Brain microvascular endothelial cell (primary cell): ENCODE results near the gene BRIP1.

Experiments
- DNase-seq: peaks from one replicate; pipeline ENCODE4 v3.0.0-alpha.2; 2020
- H3K27ac ChIP-seq: fragments of 250-450 bp; sonication (Bioruptor Pico); 2 replicates; pipeline ENCODE4 v1.5.1; 2020; ENCODE audit warnings: mild to moderate bottlenecking, moderate library complexity
- H3K27me3 ChIP-seq: fragments of 250-450 bp; sonication (Bioruptor Pico); replicated peaks from 2 replicates; pipeline ENCODE4 v1.5.1; 2020; ENCODE audit warnings: mild to moderate bottlenecking
- H3K36me3 ChIP-seq: fragments of 250-450 bp; sonication (Bioruptor Pico); replicated peaks from 2 replicates; pipeline ENCODE4 v1.5.1; 2020; ENCODE audit warnings: mild to moderate bottlenecking
- H3K4me3 ChIP-seq: 2 replicates; pipeline ENCODE4 v1.5.1; 2011; ENCODE audit warnings: low read depth, mild to moderate bottlenecking, control low read depth, low read length, moderate library complexity
- in situ Hi-C: cut with HindIII; loops from 2 replicates; pipeline ENCODE4 v1.10.0; 2017; ENCODE audit warnings: low sequenced_read_pairs, low pct_ligation_motif_present
- TF ChIP-seq, protein P1 (sequence below): IDR thresholded peaks from 2 replicates; pipeline ENCODE4 v1.5.1; 2011; ENCODE audit warnings: low read depth, mild to moderate bottlenecking, moderate library complexity, low read length, control low read depth, inconsistent platforms; ENCODE audit errors: missing control alignments

Gene BRIP1

DNA sequence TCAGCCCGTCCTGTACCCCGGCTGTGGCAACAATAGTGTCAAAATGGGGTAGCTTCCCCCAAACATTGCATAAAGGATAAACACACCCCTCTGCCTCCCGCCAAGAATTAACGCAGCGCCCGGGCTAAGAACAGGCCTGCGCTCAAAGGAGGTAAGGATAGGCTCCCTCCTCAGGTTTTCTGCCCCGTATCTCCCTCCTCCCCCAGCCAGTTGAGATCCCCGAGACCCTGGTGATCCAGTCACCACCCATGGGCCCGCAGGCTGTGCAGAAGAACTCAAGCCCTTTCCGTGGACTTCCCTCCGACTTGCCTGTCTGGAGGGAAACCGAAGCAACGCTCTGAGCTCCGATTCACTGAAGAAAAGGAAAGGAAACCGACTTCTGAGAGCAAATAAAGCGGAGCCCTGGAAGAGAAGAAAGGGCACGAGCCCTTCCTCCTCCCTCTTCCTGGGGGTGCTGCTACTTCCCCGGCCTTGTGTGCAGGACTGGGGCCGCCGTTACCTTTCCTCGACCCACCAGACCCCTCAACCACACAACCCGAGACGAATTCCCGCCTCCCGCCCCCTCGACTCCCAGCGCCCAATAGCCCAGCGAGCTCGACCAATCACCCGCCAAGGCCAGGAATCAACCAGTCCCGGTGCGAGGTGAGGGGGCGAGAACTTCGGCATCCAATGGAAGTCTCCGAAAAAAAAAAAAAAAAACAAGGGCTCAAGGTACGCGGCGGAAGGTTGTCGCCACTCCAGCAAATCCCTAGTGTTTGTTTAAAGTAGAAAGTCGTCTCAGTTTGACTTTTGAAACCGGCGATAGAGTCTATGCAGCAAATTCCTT lies at the start of gene BRIP1:
TSS of gene BRIP1 (minus strand) at position 554 of the 826 bp plus-strand sequence. CDS start 1,989 bp downstream, outside the sequence.
- H3K27me3 ChIP-seq, result no peaks in the 10 kb centered on the region
- no peaks in the 10 kb centered on the region for H3K36me3 ChIP-seq
- H3K4me3 ChIP-seq, result peak within 1 kb of the TSS; percentile 84
- H3K27ac ChIP-seq, result peak within 1 kb of the TSS; percentile 66
- in situ Hi-C loops, result no loop called here
- DNase-seq, result peak; percentile 94
- TF ChIP-seq, protein P1, sequence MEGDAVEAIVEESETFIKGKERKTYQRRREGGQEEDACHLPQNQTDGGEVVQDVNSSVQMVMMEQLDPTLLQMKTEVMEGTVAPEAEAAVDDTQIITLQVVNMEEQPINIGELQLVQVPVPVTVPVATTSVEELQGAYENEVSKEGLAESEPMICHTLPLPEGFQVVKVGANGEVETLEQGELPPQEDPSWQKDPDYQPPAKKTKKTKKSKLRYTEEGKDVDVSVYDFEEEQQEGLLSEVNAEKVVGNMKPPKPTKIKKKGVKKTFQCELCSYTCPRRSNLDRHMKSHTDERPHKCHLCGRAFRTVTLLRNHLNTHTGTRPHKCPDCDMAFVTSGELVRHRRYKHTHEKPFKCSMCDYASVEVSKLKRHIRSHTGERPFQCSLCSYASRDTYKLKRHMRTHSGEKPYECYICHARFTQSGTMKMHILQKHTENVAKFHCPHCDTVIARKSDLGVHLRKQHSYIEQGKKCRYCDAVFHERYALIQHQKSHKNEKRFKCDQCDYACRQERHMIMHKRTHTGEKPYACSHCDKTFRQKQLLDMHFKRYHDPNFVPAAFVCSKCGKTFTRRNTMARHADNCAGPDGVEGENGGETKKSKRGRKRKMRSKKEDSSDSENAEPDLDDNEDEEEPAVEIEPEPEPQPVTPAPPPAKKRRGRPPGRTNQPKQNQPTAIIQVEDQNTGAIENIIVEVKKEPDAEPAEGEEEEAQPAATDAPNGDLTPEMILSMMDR, result no peak

DNA sequence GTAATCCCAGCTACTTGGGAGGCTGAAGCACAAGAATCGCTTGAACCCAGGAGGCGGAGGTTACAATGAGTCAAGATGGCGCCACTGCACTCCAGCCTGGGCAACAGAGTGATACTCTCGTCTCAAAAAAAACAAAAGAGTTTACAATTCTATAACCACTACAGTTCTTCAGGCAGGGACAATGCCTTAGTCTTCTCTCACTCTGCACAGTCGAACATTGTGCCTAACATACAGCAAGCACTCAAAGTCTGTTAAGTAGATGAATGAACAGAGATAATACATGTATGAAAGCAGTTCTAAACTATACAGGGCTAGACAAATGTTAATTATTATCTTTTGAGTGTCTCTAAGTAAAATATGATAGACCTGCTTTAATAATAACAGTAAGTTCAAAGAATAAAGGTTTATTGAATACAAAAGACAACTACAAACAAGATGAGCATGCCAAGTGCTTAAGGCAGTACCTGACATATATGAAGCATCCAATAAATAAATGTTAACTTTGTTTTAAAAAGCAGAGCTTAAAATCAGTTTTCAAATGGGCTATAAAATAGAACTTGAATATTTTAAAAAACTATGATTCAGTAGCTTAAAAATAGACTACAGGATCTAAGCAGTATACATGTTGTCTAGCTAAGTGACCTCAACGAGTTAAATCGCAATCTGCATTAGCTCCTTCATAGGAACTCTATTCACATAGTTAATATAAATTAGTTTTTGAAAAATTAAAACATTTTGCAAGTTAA lies 45.1 kb upstream of the BRIP1 start:
- DNase-seq, result no peak
- TF ChIP-seq, protein P1, result no peak
- Histone ChIP-seq H3K27ac (no peak overlapping the region), H3K36me3 (peaks cover 22% of the 10 kb centered on the region), H3K4me3 (no peak overlapping the region), H3K27me3 (no peaks in the 10 kb centered on the region)
- in situ Hi-C loops, result no loop called here

DNA sequence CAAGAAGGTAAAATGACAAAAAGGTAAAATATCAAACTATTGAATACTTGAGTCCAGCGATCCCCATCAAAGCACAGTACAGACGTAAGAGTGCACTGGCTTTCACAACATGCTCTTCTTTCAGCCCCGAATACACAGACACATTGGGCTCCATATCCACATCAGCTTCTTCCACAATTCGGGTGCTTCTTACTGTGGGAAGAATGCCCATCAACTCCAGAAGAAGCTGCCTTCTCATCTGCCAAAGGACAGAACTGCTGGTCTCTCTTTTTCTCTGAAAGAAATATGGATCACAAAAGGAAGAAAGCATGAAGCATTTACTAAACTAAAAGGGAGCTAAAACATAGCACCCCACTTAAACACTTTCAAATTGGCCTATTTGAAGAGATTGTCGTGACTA lies 44.0 kb upstream of the BRIP1 start:
- no peak overlapping the region for H3K27ac ChIP-seq
- H3K27me3 ChIP-seq, result no peaks in the 10 kb centered on the region
- peaks cover 22% of the 10 kb centered on the region for H3K36me3 ChIP-seq
- TF ChIP-seq, protein P1, result no peak
- no peak for DNase-seq
- in situ Hi-C loops, result no loop called here
- H3K4me3 ChIP-seq, result no peak overlapping the region

DNA sequence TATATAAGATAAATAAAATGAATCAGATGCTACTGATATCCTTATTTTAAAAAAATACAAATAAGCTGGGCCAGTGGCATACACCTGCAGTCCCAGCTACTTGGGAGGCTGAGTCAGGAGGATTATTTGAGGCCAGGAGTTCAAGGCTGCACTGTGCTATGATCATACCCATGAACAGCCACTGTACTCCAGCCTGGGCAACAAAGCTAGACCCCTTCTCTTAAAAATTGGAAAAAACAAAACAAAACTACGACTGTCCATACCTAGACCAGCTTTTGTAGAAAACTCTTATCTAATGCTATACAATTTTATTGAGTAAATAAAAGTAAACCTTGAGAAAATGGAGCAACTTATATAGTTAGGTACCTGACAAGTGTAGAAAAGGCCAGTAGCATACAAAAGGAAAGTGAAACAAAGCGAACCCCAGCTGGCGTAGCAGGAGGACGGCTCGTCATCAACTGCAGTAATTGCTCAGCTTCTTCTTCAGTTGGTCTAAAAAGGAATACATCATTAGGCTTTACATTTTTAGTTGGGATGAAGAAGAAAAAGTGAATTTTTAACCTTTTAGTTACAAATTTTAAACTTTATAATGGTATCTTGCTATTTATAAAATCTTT lies 40.9 kb upstream of the BRIP1 start:
- DNase-seq, result no peak
- in situ Hi-C loops, result no loop called here
- H3K4me3 ChIP-seq, result no peak overlapping the region
- no peak overlapping the region for H3K27ac ChIP-seq
- TF ChIP-seq, protein P1, result no peak
- H3K27me3 ChIP-seq, result no peaks in the 10 kb centered on the region
- peaks cover 14% of the 10 kb centered on the region for H3K36me3 ChIP-seq

DNA sequence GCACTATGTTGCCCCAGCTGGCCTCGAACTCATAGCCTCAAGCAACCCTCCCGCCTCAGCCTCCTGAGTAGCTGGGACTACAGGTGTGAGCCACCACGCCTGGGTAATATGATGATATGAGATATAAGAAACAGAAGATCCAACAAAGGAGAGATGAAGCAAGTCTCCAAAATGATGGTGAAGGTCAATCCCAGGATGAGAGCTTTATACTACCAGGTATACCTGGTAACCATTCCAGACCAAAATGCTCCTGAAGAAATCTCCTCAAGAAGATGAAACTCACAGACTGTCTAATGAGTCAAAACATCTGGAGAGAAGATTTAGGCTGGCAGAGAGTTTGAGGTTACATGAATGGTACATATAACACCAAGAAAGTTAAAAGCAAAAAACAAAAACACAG lies 39.9 kb upstream of the BRIP1 start:
- peaks cover 14% of the 10 kb centered on the region for H3K36me3 ChIP-seq
- in situ Hi-C loops, result no loop called here
- H3K4me3 ChIP-seq, result no peak overlapping the region
- TF ChIP-seq, protein P1, result no peak
- H3K27ac ChIP-seq, result no peak overlapping the region
- H3K27me3 ChIP-seq, result no peaks in the 10 kb centered on the region
- DNase-seq, result no peak
